Measurements from ENCODE around the gene MAML2.

- no peak for TF ChIP-seq CTCF (IDR thresholded peaks at IDR 0.05)
- TF ChIP-seq POLR2A (IDR thresholded peaks at IDR 0.05): no peak
These were observed 411.1 kb downstream of the MAML2 start for GRCh38 chr11:95931916-95932315.
